HepG2 (cell line): ENCODE results near the gene FAM117B. TPM values are rescaled to one million over a fixed set of nuclear protein-coding genes. Genes with fewer than 3 reads are reported as not detected.

Source experiments
- ATRX ChIP-seq: sonication (generic); formaldehyde crosslinking; IDR thresholded peaks from 2 replicates; pipeline ENCODE4 v1.4.0; 2020; ENCODE audit warnings: missing genetic modification reagents, borderline replicate concordance
- CENPT ChIP-seq: sonication (generic); formaldehyde crosslinking; IDR thresholded peaks from 2 replicates; pipeline ENCODE4 v1.8.0; 2022; ENCODE audit warnings: low read depth, mild to moderate bottlenecking, moderate library complexity, missing genetic modification reagents
- CHD2 ChIP-seq: IDR thresholded peaks from 2 replicates; pipeline ENCODE4 v1.6.1; 2011; ENCODE audit warnings: low read depth, low read length, improper control_type of control experiment
- DZIP1 ChIP-seq: sonication (generic); formaldehyde crosslinking; IDR thresholded peaks from 2 replicates; pipeline ENCODE4 v1.5.0; 2020; ENCODE audit warnings: mild to moderate bottlenecking, missing genetic modification reagents
- EHMT2 ChIP-seq: fragments of 200-600 bp; sonication (generic); IDR thresholded peaks from 2 replicates; pipeline ENCODE4 v1.7.0; 2017; ENCODE audit warnings: antibody characterized with exemption, low read depth, low read length, borderline replicate concordance
- FOXM1 ChIP-seq: sonication (generic); formaldehyde crosslinking; IDR thresholded peaks from 2 replicates; pipeline ENCODE4 v1.5.0; 2020; ENCODE audit warnings: missing genetic modification reagents
- GLI4 ChIP-seq: sonication (generic); formaldehyde crosslinking; IDR thresholded peaks from 2 replicates; pipeline ENCODE4 v1.5.1; 2020; ENCODE audit warnings: missing genetic modification reagents, mild to moderate bottlenecking, moderate library complexity, borderline replicate concordance
- KLF6 ChIP-seq: IDR thresholded peaks from 2 replicates; pipeline ENCODE4 v1.8.0; 2016; ENCODE audit warnings: missing biosample characterization, missing genetic modification reagents
- MAFK ChIP-seq, 2 experiments: IDR thresholded peaks in 1 of 2; conservative IDR thresholded peaks in 1 of 2; 2 replicates each; pipeline ENCODE4 v1.6.1; 2011; ENCODE audit warnings: improper control_type of control experiment in 2 of 2, low read length in 2 of 2
- PHF20 ChIP-seq: sonication (generic); formaldehyde crosslinking; IDR thresholded peaks from 2 replicates; pipeline ENCODE4 v1.5.0; 2020; ENCODE audit warnings: mild to moderate bottlenecking, missing genetic modification reagents
- RFXANK ChIP-seq: IDR thresholded peaks from 2 replicates; pipeline ENCODE4 v1.6.1; 2016
- ZNF251 ChIP-seq: sonication (generic); formaldehyde crosslinking; IDR thresholded peaks from 2 replicates; pipeline ENCODE4 v1.9.0; 2021; ENCODE audit warnings: mild to moderate bottlenecking, missing genetic modification reagents
- ZNF337 ChIP-seq: sonication (generic); formaldehyde crosslinking; IDR thresholded peaks from 2 replicates; pipeline ENCODE4 v1.5.1; 2020; ENCODE audit warnings: missing genetic modification reagents, low read depth, mild to moderate bottlenecking, borderline replicate concordance
- ZNF556 ChIP-seq: sonication (generic); formaldehyde crosslinking; IDR thresholded peaks from 2 replicates; pipeline ENCODE4 v1.4.0; 2020; ENCODE audit warnings: mild to moderate bottlenecking, missing genetic modification reagents, borderline replicate concordance
- ZNF563 ChIP-seq: sonication (generic); formaldehyde crosslinking; IDR thresholded peaks from 2 replicates; pipeline ENCODE4 v1.8.0; 2022; ENCODE audit warnings: mild to moderate bottlenecking, moderate library complexity, missing genetic modification reagents
- ZNF570 ChIP-seq: sonication (generic); formaldehyde crosslinking; IDR thresholded peaks from 2 replicates; pipeline ENCODE4 v1.4.0; 2020; ENCODE audit warnings: mild to moderate bottlenecking, missing genetic modification reagents, borderline replicate concordance
- ZNF652 ChIP-seq: IDR thresholded peaks from 2 replicates; pipeline ENCODE4 v1.6.1; 2016; ENCODE audit warnings: low read depth, borderline replicate concordance
- ZNF724P ChIP-seq: sonication (generic); formaldehyde crosslinking; IDR thresholded peaks from 2 replicates; pipeline ENCODE4 v1.8.0; 2022; ENCODE audit warnings: missing genetic modification reagents, borderline replicate concordance
- ZNF746 ChIP-seq: sonication (generic); formaldehyde crosslinking; IDR thresholded peaks from 2 replicates; pipeline ENCODE4 v1.8.0; 2022; ENCODE audit warnings: mild to moderate bottlenecking, missing genetic modification reagents
- ZSCAN20 ChIP-seq: sonication (generic); formaldehyde crosslinking; IDR thresholded peaks from 2 replicates; pipeline ENCODE4 v1.4.0; 2020; ENCODE audit warnings: missing genetic modification reagents, mild to moderate bottlenecking, borderline replicate concordance
- polyA plus RNA-seq, 8 experiments: library from polyadenylated mRNA; depleted of rRNA in 3 of 8; stranded (reverse) in 7 of 8; unstranded in 1 of 8; fragments of >200 nt; fragmentation: Illumina TruSeq in 4 of 8; extraction: Trizol in 4 of 8; gene quantifications; 2 replicates each; pipeline versions ENCODE4 v1.2.1 to v1.2.3, GENCODE V29; 2011 to 2016; ENCODE audit warnings: low read depth in 4 of 8, missing spikeins in 1 of 8, mixed read lengths in 1 of 8; ENCODE audit not compliant: insufficient read depth in 1 of 8
- total RNA-seq, 5 experiments: library from RNA; depleted of rRNA; stranded (reverse); fragments of >200 nt; fragmentation: Illumina TruSeq; extraction: Trizol; gene quantifications; 2 replicates each; pipeline ENCODE4 v1.2.3, GENCODE V29; 2016; ENCODE audit warnings: low read depth in 1 of 5
- TF ChIP-seq, protein P1 (sequence below): sonication (generic); formaldehyde crosslinking; IDR thresholded peaks from 2 replicates; pipeline ENCODE4 v1.5.0; 2020; ENCODE audit warnings: missing genetic modification reagents
- TF ChIP-seq, protein P2 (sequence below): sonication (generic); formaldehyde crosslinking; IDR thresholded peaks from 2 replicates; pipeline ENCODE4 v1.4.0; 2020; ENCODE audit warnings: missing genetic modification reagents, borderline replicate concordance
- TF ChIP-seq, protein P3 (sequence below): fragments of 450-650 bp; IDR thresholded peaks from 2 replicates; pipeline ENCODE4 v1.6.1; 2017

The FAM117B gene
- total and polyA plus RNA-seq, 2 of the 13 experiments (the other 11 are each of a cell fraction or from before 2014, with no cell fraction given), result 5.8 to 11.0 TPM

DNA sequence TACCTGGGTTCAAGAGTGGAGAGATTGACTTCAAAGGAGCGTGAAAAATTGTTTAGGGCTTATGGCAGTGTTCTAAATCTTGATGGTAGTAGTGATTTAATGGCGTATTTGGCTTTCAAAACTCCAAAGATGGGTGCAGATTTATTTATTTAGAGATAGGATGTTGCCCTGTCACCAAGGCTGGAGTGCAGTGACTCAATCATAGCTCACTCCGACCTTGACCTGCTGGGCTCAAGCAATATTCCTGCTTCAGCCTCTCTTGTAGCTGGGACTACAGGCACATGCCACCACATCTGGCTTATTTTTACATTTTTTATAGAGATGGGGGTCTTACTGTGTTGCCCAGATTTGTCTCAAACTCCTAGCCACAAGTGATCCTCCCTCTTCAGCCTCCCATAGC lies 52.5 kb downstream of the FAM117B start (continued):
- TF ChIP-seq DZIP1 (CRISPR knock-in tag) (no peak), EHMT2 (no peak), ZNF652 (CRISPR knock-in tag) (no peak), ZNF251 (CRISPR knock-in tag) (no peak), FOXM1 (CRISPR knock-in tag) (no peak), CENPT (CRISPR knock-in tag) (no peak), GLI4 (CRISPR knock-in tag) (no peak), CHD2 (no peak), ZNF570 (CRISPR knock-in tag) (no peak), ZNF556 (CRISPR knock-in tag) (no peak), PHF20 (CRISPR knock-in tag) (no peak), KLF6 (CRISPR knock-in tag) (no peak), ATRX (CRISPR knock-in tag) (no peak), RFXANK (CRISPR knock-in tag) (no peak), ZNF746 (CRISPR knock-in tag) (no peak), ZNF724P (CRISPR knock-in tag) (no peak), MAFK (conservative IDR thresholded peaks at IDR 0.05 in 1 of 2, IDR thresholded peaks at IDR 0.05 in 1 of 2; ENCODE audit: low read length in 2 of 2) (no peak), ZNF563 (CRISPR knock-in tag) (no peak), ZSCAN20 (CRISPR knock-in tag) (no peak), ZNF337 (CRISPR knock-in tag) (no peak)
- TF ChIP-seq, protein P1, sequence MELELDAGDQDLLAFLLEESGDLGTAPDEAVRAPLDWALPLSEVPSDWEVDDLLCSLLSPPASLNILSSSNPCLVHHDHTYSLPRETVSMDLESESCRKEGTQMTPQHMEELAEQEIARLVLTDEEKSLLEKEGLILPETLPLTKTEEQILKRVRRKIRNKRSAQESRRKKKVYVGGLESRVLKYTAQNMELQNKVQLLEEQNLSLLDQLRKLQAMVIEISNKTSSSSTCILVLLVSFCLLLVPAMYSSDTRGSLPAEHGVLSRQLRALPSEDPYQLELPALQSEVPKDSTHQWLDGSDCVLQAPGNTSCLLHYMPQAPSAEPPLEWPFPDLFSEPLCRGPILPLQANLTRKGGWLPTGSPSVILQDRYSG, result no peak
- TF ChIP-seq, protein P2, sequence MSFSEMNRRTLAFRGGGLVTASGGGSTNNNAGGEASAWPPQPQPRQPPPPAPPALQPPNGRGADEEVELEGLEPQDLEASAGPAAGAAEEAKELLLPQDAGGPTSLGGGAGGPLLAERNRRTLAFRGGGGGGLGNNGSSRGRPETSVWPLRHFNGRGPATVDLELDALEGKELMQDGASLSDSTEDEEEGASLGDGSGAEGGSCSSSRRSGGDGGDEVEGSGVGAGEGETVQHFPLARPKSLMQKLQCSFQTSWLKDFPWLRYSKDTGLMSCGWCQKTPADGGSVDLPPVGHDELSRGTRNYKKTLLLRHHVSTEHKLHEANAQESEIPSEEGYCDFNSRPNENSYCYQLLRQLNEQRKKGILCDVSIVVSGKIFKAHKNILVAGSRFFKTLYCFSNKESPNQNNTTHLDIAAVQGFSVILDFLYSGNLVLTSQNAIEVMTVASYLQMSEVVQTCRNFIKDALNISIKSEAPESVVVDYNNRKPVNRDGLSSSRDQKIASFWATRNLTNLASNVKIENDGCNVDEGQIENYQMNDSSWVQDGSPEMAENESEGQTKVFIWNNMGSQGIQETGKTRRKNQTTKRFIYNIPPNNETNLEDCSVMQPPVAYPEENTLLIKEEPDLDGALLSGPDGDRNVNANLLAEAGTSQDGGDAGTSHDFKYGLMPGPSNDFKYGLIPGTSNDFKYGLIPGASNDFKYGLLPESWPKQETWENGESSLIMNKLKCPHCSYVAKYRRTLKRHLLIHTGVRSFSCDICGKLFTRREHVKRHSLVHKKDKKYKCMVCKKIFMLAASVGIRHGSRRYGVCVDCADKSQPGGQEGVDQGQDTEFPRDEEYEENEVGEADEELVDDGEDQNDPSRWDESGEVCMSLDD (CRISPR knock-in tag), result no peak
- TF ChIP-seq, protein P3, sequence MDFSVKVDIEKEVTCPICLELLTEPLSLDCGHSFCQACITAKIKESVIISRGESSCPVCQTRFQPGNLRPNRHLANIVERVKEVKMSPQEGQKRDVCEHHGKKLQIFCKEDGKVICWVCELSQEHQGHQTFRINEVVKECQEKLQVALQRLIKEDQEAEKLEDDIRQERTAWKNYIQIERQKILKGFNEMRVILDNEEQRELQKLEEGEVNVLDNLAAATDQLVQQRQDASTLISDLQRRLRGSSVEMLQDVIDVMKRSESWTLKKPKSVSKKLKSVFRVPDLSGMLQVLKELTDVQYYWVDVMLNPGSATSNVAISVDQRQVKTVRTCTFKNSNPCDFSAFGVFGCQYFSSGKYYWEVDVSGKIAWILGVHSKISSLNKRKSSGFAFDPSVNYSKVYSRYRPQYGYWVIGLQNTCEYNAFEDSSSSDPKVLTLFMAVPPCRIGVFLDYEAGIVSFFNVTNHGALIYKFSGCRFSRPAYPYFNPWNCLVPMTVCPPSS, result no peak
